HG03558 (cell line): ENCODE data around the gene IMMP1L.
"Not testable (repeated sequence)": the region's sequence is repeated elsewhere in the genome, so short reads cannot be mapped to it uniquely, and the experiment has no call there.

Source experiments
- ATAC-seq: cut with Tn5 transposase; IDR thresholded peaks from one replicate; pipeline ENCODE4 v1.9.1; 2021; ENCODE audit warnings: moderate number of reproducible peaks; ENCODE audit not compliant: unreplicated experiment; ENCODE audit errors: extremely low read depth

Gene IMMP1L

GRCh38 chr11:31509429-31510345 lies at the start of gene IMMP1L, which contains the start of gene ELP4:
TSS of gene IMMP1L (minus strand) at chr11:31509622. CDS start at chr11:31463276, 46,346 bp downstream.
TSS of gene ELP4 (plus strand) at chr11:31509767. CDS start at chr11:31509785, 18 bp downstream.
- ATAC-seq = peak; percentile 99

GRCh38 chr11:31558001-31558400 lies 48.6 kb upstream of the IMMP1L start:
- no peak for ATAC-seq

GRCh38 chr11:31555938-31556337 lies 46.5 kb upstream of the IMMP1L start:
- no peak for ATAC-seq

GRCh38 chr11:31542862-31543261 lies 33.4 kb upstream of the IMMP1L start:
- ATAC-seq = no peak

GRCh38 chr11:31535479-31535878 lies 26.1 kb upstream of the IMMP1L start:
- ATAC-seq = no peak

- ATAC-seq = no peak
These were observed 21.9 kb upstream of the IMMP1L start for GRCh38 chr11:31531293-31531692.

- no peak for ATAC-seq
These were observed 20.3 kb upstream of the IMMP1L start for GRCh38 chr11:31529701-31530100.

- no peak for ATAC-seq
These were observed 19.8 kb upstream of the IMMP1L start for GRCh38 chr11:31529189-31529588.

- no peak for ATAC-seq
These were observed 12.2 kb upstream of the IMMP1L start for GRCh38 chr11:31521497-31522150.

- no peak for ATAC-seq
These were observed 2.7 kb upstream of the IMMP1L start for GRCh38 chr11:31512117-31512516.

GRCh38 chr11:31509051-31509428 lies 382 bp downstream of the IMMP1L start:
- no peak for ATAC-seq

- no peak for ATAC-seq
These were observed 8.9 kb downstream of the IMMP1L start for GRCh38 chr11:31500560-31500959.

- no peak for ATAC-seq
These were observed 9.7 kb downstream of the IMMP1L start for GRCh38 chr11:31499576-31500178.

- not testable (repeated sequence) for ATAC-seq
These were observed 15.7 kb downstream of the IMMP1L start for GRCh38 chr11:31493762-31494161.

GRCh38 chr11:31493235-31493634 lies 16.2 kb downstream of the IMMP1L start:
- ATAC-seq = no peak

- ATAC-seq = no peak
These were observed 17.0 kb downstream of the IMMP1L start for GRCh38 chr11:31492320-31492913.

GRCh38 chr11:31487848-31488247 lies 21.6 kb downstream of the IMMP1L start:
- no peak for ATAC-seq

GRCh38 chr11:31484497-31484896 lies 24.9 kb downstream of the IMMP1L start:
- ATAC-seq = no peak

- no peak for ATAC-seq
These were observed 28.5 kb downstream of the IMMP1L start for GRCh38 chr11:31480930-31481329.

- ATAC-seq = no peak
These were observed 30.4 kb downstream of the IMMP1L start for GRCh38 chr11:31479066-31479465.

- ATAC-seq = no peak
These were observed 31.2 kb downstream of the IMMP1L start for GRCh38 chr11:31478223-31478590.
